HEK293T (cell line): Measurements from ENCODE around the gene METTL26.

Experiments
- ELF4 ChIP-seq: fragments of 450-650 bp; IDR thresholded peaks from 2 replicates; pipeline ENCODE4 v1.6.1; 2017; ENCODE audit warnings: antibody characterized with exemption
- L3MBTL2 ChIP-seq: fragments of 450-650 bp; conservative IDR thresholded peaks from 2 replicates; pipeline ENCODE4 v1.6.1; 2016; ENCODE audit warnings: mild to moderate bottlenecking
- PKNOX1 ChIP-seq: fragments of 450-650 bp; IDR thresholded peaks from 2 replicates; pipeline ENCODE4 v1.6.1; 2016
- SP1 ChIP-seq: fragments of 450-650 bp; IDR thresholded peaks from 2 replicates; pipeline ENCODE4 v1.6.1; 2017

GRCh38 chr16:621526-622105, 14.5 kb downstream of the METTL26 start:
- TF ChIP-seq L3MBTL2 (no peak), ELF4 (no peak), SP1 (no peak), PKNOX1 (no peak)
